Effector memory CD8-positive, alpha-beta T cell (primary cell): ENCODE data around the gene PFKP.

Source experiments
- ATAC-seq: fragments of 150-1000 bp; cut with Tn5 transposase; replicated peaks from 2 replicates; pipeline ENCODE4 v1.10.0; 2021; ENCODE audit warnings: mild to moderate bottlenecking, moderate library complexity
- DNase-seq, 3 experiments: peaks; one replicate each; pipeline ENCODE4 v3.0.0; 2021
- H3K27ac Mint-ChIP-seq, 2 donors: one replicate each; pipeline ENCODE4 v1.8.0; 2022; ENCODE audit warnings: mild to moderate bottlenecking in 2 of 2, mixed read lengths in 2 of 2, moderate library complexity in 2 of 2
- H3K27me3 Mint-ChIP-seq, 2 donors: one replicate each; pipeline ENCODE4 v1.8.0; 2022; ENCODE audit warnings: mixed read lengths in 2 of 2
- H3K36me3 Mint-ChIP-seq: one replicate; pipeline ENCODE4 v1.8.0; 2022; ENCODE audit warnings: mild to moderate bottlenecking, moderate library complexity, mixed read lengths; ENCODE audit not compliant: insufficient read depth
- H3K4me1 Mint-ChIP-seq, 2 donors: one replicate each; pipeline ENCODE4 v1.8.0; 2022; ENCODE audit warnings: low read depth in 2 of 2, mixed read lengths in 2 of 2
- H3K4me3 Mint-ChIP-seq, 2 donors: one replicate each; pipeline ENCODE4 v1.8.0; 2022; ENCODE audit warnings: mild to moderate bottlenecking in 2 of 2, mixed read lengths in 2 of 2, moderate library complexity in 2 of 2
- H3K9me3 Mint-ChIP-seq, 2 donors: one replicate each; pipeline ENCODE4 v1.8.0; 2022; ENCODE audit warnings: mixed read lengths in 2 of 2
- total RNA-seq, 9 experiments: gene quantifications; one replicate each; lab custom pipeline; 2026; lab: John Stamatoyannopoulos, UW

Gene PFKP
- 72.6 to 462 (median 167) reads per million in 9 experiments for total RNA-seq

DNA sequence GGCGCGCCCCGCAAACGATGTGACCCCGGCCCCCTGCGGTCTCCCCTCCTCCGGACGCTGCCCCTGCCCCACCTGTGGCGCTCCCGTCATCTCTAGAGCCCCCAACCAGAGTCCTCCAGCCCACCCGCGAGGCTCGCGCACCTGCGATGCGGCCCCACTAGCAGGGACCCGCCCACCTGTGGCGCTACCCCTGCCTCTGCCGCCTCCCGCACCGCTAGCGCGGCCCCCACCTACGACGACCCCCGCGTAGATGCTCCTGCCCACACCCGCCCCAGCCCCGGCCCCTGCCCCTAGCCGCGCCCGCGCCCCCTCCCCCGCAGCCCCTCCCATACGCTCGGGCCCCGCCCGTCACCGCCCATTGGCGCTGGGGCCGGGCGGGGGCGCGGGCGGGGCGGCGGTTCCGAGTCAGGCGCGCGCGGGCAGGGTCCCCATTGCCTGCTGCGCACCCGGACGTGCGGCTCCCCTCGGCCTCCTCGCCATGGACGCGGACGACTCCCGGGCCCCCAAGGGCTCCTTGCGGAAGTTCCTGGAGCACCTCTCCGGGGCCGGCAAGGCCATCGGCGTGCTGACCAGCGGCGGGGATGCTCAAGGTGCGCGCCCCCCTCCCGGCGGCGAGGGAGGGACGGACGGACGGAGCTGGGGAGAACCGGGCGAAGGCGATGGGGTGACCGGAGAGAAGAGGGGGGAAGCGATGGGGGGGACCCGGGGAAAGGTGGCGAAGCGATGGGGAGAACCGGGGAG lies at the start of gene PFKP:
PFKP (plus strand) TSS at position 431 of the 741 bp plus-strand sequence; CDS start at position 479, 48 bp downstream.
- peak; percentile 67 for ATAC-seq

GRCh38 chr10:3018247-3018646 lies 49.1 kb upstream of the PFKP start:
- no peaks in the 10 kb centered on the region for H3K4me1 Mint-ChIP-seq
- H3K9me3 Mint-ChIP-seq = peaks cover 0 to 4% of the 10 kb centered on the region in 2 donors
- H3K27ac Mint-ChIP-seq = no peak overlapping the region
- no peak overlapping the region for H3K4me3 Mint-ChIP-seq
- ATAC-seq = no peak
- H3K27me3 Mint-ChIP-seq = peaks cover 40 to 61% of the 10 kb centered on the region in 2 donors
- no peaks in the 10 kb centered on the region for H3K36me3 Mint-ChIP-seq
- DNase-seq = no peak

More for the DNA sequence above, at the start of gene PFKP:
- Mint-ChIP-seq H3K27ac (peak within 1 kb of the TSS; percentile 65 to 91), H3K9me3 (no peaks in the 10 kb centered on the region), H3K36me3 (peaks cover 21% of the 10 kb centered on the region), H3K4me1 (peaks cover 19 to 21% of the 10 kb centered on the region in 2 donors), H3K4me3 (peak within 1 kb of the TSS; percentile 89 to 95), H3K27me3 (no peaks in the 10 kb centered on the region)
- peak; percentile 23 to 31 (median 25) for DNase-seq

DNA sequence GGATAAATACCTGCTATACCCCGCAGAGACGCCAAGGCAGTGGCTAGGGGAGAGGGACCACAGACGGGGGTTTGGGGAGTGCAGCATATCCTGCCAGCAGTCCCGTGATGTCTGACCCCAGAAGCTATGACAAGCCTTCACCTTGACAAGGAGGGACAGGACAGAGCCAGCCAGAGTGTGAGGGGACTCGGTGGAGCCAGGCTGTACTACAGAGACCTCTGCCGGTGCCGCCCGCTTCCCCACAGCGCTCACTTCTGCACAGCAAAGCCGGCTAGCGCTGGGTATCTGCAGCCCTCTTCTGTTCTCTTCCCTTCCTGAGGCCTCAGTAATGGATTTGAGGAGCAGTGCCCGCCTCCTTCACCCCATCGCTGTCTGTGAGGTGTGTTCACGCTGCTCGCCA lies 47.0 kb upstream of the PFKP start:
- no peak overlapping the region for H3K4me3 Mint-ChIP-seq
- ATAC-seq = no peak
- no peaks in the 10 kb centered on the region for H3K36me3 Mint-ChIP-seq
- H3K9me3 Mint-ChIP-seq = no peaks in the 10 kb centered on the region
- DNase-seq = no peak
- no peak overlapping the region for H3K27ac Mint-ChIP-seq
- peaks cover 29 to 44% of the 10 kb centered on the region in 2 donors for H3K27me3 Mint-ChIP-seq
- no peaks in the 10 kb centered on the region for H3K4me1 Mint-ChIP-seq

GRCh38 chr10:3020881-3021280 lies 46.5 kb upstream of the PFKP start:
- Mint-ChIP-seq H3K4me1 (no peaks in the 10 kb centered on the region), H3K4me3 (no peak overlapping the region), H3K36me3 (no peaks in the 10 kb centered on the region), H3K27ac (no peak overlapping the region), H3K27me3 (peaks cover 29 to 38% of the 10 kb centered on the region in 2 donors), H3K9me3 (no peaks in the 10 kb centered on the region)
- ATAC-seq (no peak), DNase-seq (no peak)

- Mint-ChIP-seq H3K4me1 (no peaks in the 10 kb centered on the region), H3K4me3 (no peak overlapping the region), H3K9me3 (no peaks in the 10 kb centered on the region), H3K36me3 (no peaks in the 10 kb centered on the region), H3K27me3 (peaks cover 38 to 47% of the 10 kb centered on the region in 2 donors), H3K27ac (no peak overlapping the region)
- no peak for ATAC-seq
- no peak for DNase-seq
Measured at GRCh38 chr10:3022027-3022426, 45.3 kb upstream of the PFKP start.

DNA sequence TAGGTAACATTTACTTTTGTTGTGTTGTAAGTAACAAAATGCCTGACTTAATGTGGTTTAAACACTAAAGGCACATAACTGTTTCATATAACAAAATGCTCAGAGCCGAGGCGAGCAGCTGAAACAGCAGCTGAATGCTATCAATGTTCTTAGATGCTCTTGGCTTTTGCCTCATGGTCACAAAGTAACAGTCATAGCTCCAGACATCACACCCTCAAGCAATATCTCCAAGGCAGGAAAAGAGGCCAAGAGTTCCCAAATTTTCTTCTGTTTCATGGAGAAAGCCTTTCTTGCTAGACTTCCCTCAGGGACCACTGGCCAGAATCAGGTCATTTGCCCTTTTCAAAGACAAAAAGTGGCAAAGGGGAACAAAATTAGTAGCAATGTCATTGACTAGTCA lies 43.5 kb upstream of the PFKP start:
- H3K27ac Mint-ChIP-seq = no peak overlapping the region
- H3K4me3 Mint-ChIP-seq = no peak overlapping the region
- DNase-seq (no peak), ATAC-seq (no peak)
- no peaks in the 10 kb centered on the region for H3K9me3 Mint-ChIP-seq
- H3K36me3 Mint-ChIP-seq = no peaks in the 10 kb centered on the region
- H3K4me1 Mint-ChIP-seq = no peaks in the 10 kb centered on the region
- H3K27me3 Mint-ChIP-seq = peaks cover 47 to 66% of the 10 kb centered on the region in 2 donors

DNA sequence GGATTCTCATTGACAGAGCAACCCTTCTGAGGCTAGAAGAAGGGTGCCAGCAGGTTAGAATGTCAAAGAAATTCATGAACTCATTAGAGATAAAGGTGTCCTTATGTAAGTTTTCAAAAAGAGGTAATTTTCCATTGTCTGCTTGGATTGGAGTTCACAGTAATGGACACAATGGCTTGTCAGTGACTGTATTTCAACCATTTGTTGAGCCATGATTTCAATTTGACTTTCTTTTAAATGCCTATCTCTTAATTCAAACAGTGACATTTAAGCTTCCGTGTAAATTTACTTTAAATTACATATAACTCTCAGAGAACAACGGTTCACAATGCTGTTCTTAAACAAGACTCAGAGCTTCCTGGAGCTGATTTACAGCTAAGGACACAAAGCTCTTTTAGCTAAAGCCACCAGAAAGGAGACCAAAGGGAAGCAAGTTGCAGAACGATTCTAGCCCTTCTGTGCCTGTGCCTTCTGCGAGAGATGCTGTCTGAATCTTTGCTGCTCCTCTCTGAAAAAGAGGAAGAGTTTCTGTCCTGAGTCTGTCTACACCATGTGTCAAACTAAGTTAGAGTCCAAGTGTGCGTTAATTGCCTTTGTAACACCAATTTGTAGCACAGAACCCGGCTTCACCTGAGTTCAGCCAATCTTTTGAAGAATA lies 42.2 kb upstream of the PFKP start:
- ATAC-seq = no peak
- H3K27ac Mint-ChIP-seq = no peak overlapping the region
- no peaks in the 10 kb centered on the region for H3K9me3 Mint-ChIP-seq
- H3K4me3 Mint-ChIP-seq = no peak overlapping the region
- no peaks in the 10 kb centered on the region for H3K36me3 Mint-ChIP-seq
- DNase-seq = no peak
- peaks cover 51 to 75% of the 10 kb centered on the region in 2 donors for H3K27me3 Mint-ChIP-seq
- no peaks in the 10 kb centered on the region for H3K4me1 Mint-ChIP-seq

GRCh38 chr10:3027866-3028265 lies 39.5 kb upstream of the PFKP start:
- Mint-ChIP-seq H3K4me1 (no peaks in the 10 kb centered on the region), H3K36me3 (no peaks in the 10 kb centered on the region), H3K4me3 (no peak overlapping the region), H3K27ac (no peak overlapping the region), H3K27me3 (peaks cover 50 to 69% of the 10 kb centered on the region in 2 donors), H3K9me3 (no peaks in the 10 kb centered on the region)
- ATAC-seq (no peak), DNase-seq (no peak)

DNA sequence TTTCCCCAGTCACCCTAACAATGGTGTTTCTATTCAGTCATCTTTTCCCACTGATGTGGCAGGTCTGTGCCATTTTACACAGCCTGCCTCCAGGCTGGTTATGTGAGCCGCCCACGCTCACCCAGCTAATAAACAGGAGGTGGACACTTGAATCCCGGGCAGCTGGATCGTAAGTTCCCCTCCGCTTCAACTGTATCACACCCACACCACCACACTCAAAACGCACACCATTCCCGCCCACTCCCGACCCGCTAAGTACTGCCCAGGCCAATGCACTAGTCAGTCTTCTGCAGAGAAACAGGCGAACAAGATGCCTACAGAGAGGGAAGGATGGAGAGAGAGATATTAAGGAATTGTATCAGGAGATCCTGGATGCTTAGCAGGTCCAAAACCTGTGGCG lies 38.9 kb upstream of the PFKP start:
- Mint-ChIP-seq H3K27me3 (peaks cover 45 to 67% of the 10 kb centered on the region in 2 donors), H3K4me1 (no peaks in the 10 kb centered on the region), H3K27ac (no peak overlapping the region), H3K4me3 (no peak overlapping the region), H3K9me3 (no peaks in the 10 kb centered on the region), H3K36me3 (no peaks in the 10 kb centered on the region)
- DNase-seq (no peak), ATAC-seq (no peak)

DNA sequence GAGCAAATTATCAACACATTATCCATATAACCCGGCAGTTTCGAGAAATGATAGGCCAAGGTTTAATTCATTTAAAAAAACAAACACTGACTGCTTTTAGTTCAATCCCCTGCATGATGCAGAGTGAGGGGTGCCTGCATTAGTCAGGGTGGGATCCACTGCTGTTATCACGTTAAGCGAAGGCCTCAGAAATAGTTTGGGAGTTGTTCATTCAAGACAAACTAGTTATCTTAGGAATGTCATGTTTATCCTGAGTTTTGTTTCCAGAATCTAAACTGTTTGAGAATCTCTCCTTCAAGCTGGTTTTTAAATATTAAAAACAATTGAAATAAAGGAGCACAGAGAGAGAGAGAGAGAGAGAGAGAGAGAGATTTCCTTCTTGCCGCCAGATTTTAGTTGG lies 36.6 kb upstream of the PFKP start:
- H3K27me3 Mint-ChIP-seq = peaks cover 55 to 70% of the 10 kb centered on the region in 2 donors
- ATAC-seq = no peak

DNA sequence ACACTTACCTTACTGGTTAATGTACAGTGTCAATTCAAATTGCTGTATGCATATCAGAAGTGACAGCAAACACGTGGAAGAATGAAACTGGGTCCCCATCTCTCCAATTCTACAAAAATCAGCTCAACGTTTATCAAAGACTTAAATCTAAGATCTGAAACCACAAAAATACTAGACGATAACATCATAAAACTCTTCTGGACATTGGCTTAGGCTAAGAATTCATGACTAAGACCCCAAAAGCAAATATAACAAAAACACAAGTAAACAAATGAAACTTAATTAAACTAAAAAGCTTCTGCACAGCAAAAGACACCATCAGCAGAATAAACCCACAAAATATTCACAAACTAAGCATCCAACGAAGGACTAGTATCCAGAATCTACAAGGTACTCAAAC lies 35.9 kb upstream of the PFKP start:
- peaks cover 57 to 74% of the 10 kb centered on the region in 2 donors for H3K27me3 Mint-ChIP-seq
- H3K9me3 Mint-ChIP-seq = no peaks in the 10 kb centered on the region
- no peak for ATAC-seq
- no peak for DNase-seq
- peaks cover 0 to 2% of the 10 kb centered on the region in 2 donors for H3K4me1 Mint-ChIP-seq
- H3K36me3 Mint-ChIP-seq = no peaks in the 10 kb centered on the region
- H3K4me3 Mint-ChIP-seq = no peak overlapping the region
- no peak overlapping the region for H3K27ac Mint-ChIP-seq

More for the DNA sequence above, 36.6 kb upstream of the PFKP start:
- no peaks in the 10 kb centered on the region for H3K9me3 Mint-ChIP-seq
- H3K4me3 Mint-ChIP-seq = no peak overlapping the region
- no peak overlapping the region for H3K27ac Mint-ChIP-seq
- H3K4me1 Mint-ChIP-seq = no peaks in the 10 kb centered on the region
- DNase-seq = no peak
- no peaks in the 10 kb centered on the region for H3K36me3 Mint-ChIP-seq

DNA sequence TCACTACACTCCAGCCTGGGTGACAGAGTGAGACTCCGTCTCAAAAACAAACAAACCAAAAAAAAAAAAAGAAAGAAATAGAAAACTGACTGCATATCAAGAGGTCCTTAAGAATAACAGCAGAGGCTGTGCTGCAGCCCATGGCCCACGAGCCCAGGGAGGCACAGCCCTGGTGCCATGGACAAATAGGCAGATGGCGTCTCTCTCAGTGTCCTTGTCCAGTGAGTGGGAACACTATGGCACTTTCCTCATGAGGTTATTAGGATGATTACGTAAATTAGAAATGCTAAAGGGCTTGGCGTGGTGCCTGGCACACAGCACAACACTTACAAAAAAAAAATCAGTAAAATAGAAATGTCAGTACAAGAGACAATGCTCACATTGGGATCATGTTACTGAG lies 33.4 kb upstream of the PFKP start:
- Mint-ChIP-seq H3K4me1 (peaks cover 0 to 2% of the 10 kb centered on the region in 2 donors), H3K27me3 (peaks cover 55 to 73% of the 10 kb centered on the region in 2 donors), H3K36me3 (no peaks in the 10 kb centered on the region), H3K27ac (no peak overlapping the region), H3K4me3 (no peak overlapping the region), H3K9me3 (no peaks in the 10 kb centered on the region)
- no peak for DNase-seq
- ATAC-seq = no peak

DNA sequence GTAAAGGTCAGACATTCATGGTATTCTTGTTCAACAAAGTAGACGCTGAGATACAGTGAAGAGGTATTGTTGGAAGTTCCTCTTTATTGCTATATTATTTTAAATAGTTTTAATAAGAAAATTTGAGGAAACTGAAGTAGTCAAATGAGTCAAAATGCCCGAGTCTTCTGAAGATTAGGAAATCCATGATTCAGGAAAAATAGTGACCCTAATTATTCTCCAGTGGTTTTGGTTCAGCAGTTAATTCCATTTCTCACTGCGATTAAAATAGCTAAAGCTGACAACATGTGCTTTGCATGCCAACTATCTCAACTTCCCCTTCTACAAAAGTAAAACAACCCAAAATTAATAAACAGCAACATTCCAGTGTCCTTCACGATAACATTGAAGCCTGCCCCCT lies 32.7 kb upstream of the PFKP start:
- H3K27me3 Mint-ChIP-seq = peaks cover 49 to 69% of the 10 kb centered on the region in 2 donors
- no peak for DNase-seq

More for the DNA sequence above, 32.7 kb upstream of the PFKP start:
- Mint-ChIP-seq H3K36me3 (no peaks in the 10 kb centered on the region), H3K9me3 (no peaks in the 10 kb centered on the region), H3K27ac (no peak overlapping the region), H3K4me1 (peaks cover 0 to 2% of the 10 kb centered on the region in 2 donors), H3K4me3 (no peak overlapping the region)
- no peak for ATAC-seq
